ENCODE measurements around the gene TGFBR3L.

DNA sequence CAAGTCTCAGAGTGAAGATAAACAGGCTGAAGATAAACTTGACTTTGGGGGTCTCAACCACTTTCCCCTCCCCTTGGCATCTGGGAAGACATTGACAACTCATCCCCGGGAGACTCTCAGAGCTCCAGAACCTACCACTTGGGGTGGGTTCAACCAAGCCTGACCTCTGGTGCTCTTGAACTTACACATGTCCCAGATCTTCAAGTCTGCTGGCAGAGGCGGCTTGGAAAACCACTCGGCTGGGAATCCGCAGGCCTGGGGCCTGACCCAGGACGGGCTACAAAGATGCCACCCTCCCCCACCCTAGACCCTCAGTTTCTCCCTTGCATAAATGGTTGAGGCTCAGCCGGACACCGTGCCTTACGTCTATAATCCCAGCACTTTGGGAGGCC, 25.8 kb upstream of the TGFBR3L start:
- TF ChIP-seq, protein P1, sequence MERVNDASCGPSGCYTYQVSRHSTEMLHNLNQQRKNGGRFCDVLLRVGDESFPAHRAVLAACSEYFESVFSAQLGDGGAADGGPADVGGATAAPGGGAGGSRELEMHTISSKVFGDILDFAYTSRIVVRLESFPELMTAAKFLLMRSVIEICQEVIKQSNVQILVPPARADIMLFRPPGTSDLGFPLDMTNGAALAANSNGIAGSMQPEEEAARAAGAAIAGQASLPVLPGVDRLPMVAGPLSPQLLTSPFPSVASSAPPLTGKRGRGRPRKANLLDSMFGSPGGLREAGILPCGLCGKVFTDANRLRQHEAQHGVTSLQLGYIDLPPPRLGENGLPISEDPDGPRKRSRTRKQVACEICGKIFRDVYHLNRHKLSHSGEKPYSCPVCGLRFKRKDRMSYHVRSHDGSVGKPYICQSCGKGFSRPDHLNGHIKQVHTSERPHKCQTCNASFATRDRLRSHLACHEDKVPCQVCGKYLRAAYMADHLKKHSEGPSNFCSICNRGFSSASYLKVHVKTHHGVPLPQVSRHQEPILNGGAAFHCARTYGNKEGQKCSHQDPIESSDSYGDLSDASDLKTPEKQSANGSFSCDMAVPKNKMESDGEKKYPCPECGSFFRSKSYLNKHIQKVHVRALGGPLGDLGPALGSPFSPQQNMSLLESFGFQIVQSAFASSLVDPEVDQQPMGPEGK (CRISPR knock-in tag; IDR thresholded peaks at IDR 0.05; ENCODE audit: borderline replicate concordance), result no peak
- TF ChIP-seq GLIS3 (CRISPR knock-in tag; IDR thresholded peaks at IDR 0.05), result no peak
- TF ChIP-seq ESRRG (CRISPR knock-in tag; IDR thresholded peaks at IDR 0.05), result no peak
- TF ChIP-seq, protein P2, sequence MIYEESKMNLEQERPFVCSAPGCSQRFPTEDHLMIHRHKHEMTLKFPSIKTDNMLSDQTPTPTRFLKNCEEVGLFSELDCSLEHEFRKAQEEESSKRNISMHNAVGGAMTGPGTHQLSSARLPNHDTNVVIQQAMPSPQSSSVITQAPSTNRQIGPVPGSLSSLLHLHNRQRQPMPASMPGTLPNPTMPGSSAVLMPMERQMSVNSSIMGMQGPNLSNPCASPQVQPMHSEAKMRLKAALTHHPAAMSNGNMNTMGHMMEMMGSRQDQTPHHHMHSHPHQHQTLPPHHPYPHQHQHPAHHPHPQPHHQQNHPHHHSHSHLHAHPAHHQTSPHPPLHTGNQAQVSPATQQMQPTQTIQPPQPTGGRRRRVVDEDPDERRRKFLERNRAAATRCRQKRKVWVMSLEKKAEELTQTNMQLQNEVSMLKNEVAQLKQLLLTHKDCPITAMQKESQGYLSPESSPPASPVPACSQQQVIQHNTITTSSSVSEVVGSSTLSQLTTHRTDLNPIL (CRISPR knock-in tag; IDR thresholded peaks at IDR 0.05; ENCODE audit: low read depth), result no peak

Measured in SK-N-SH treated with all-trans-retinoic acid at 6 μM for 48 hours (cell line).